Endodermal cell (in vitro differentiated cells): ENCODE measurements around the gene DAB1. TPM values are rescaled to one million over a fixed set of nuclear protein-coding genes. Genes with fewer than 3 reads are reported as not detected.
A peak's percentile ranks its signal among the peaks of the same experiment; 100 is the strongest.

Experiments used
- DNase-seq: peaks from one replicate; pipeline ENCODE4 v3.0.0-alpha.2; 2017
- H3K27ac ChIP-seq: 2 replicates; pipeline ENCODE4 v1.5.1; 2013; ENCODE audit warnings: mild to moderate bottlenecking, low read depth, low read length, moderate library complexity
- H3K27me3 ChIP-seq: 2 replicates; pipeline ENCODE4 v1.6.1; 2013; ENCODE audit warnings: mild to moderate bottlenecking, low read length, moderate library complexity; ENCODE audit not compliant: insufficient read depth, control insufficient read depth, poor library complexity, severe bottlenecking
- H3K36me3 ChIP-seq: 2 replicates; pipeline ENCODE4 v1.7.0; 2013; ENCODE audit warnings: mild to moderate bottlenecking, low read length, moderate library complexity; ENCODE audit not compliant: control insufficient read depth, insufficient read depth
- H3K4me1 ChIP-seq: one replicate; pipeline ENCODE4 v1.7.0; 2013; ENCODE audit warnings: low read length; ENCODE audit not compliant: control insufficient read depth, insufficient read depth
- H3K4me3 ChIP-seq: 2 replicates; pipeline ENCODE4 v1.5.1; 2013; ENCODE audit warnings: mild to moderate bottlenecking, low read length, moderate library complexity
- H3K9ac ChIP-seq: 2 replicates; pipeline ENCODE4 v1.6.1; 2013; ENCODE audit warnings: mild to moderate bottlenecking, low read length, moderate library complexity; ENCODE audit not compliant: poor library complexity, severe bottlenecking; ENCODE audit errors: extremely low read depth
- H3K9me3 ChIP-seq: 2 replicates; pipeline ENCODE4 v1.6.1; 2013; ENCODE audit warnings: mild to moderate bottlenecking, low read length, moderate library complexity; ENCODE audit not compliant: control insufficient read depth
- H3K27ac Mint-ChIP-seq: 2 replicates; pipeline ENCODE4 v1.8.0; 2020; ENCODE audit warnings: mixed read lengths
- H3K27me3 Mint-ChIP-seq: 2 replicates; pipeline ENCODE4 v1.8.0; 2021; ENCODE audit warnings: mild to moderate bottlenecking, mixed read lengths; ENCODE audit not compliant: insufficient read depth
- H3K36me3 Mint-ChIP-seq: 2 replicates; pipeline ENCODE4 v1.8.0; 2020; ENCODE audit warnings: low read depth, mixed read lengths
- H3K4me1 Mint-ChIP-seq: 2 replicates; pipeline ENCODE4 v1.8.0; 2020; ENCODE audit warnings: mixed read lengths
- H3K4me3 Mint-ChIP-seq: 2 replicates; pipeline ENCODE4 v1.8.0; 2020; ENCODE audit warnings: mild to moderate bottlenecking, moderate library complexity, mixed read lengths
- H3K9me3 Mint-ChIP-seq: 2 replicates; pipeline ENCODE4 v1.8.0; 2020; ENCODE audit warnings: mild to moderate bottlenecking, mixed read lengths
- CTCF ChIP-seq: fragments of 200-600 bp; sonication (generic); conservative IDR thresholded peaks from 2 replicates; pipeline ENCODE4 v1.5.0; 2021; ENCODE audit warnings: antibody characterized with exemption, mild to moderate bottlenecking
- WGBS, 2 experiments: methylation state at CpG; one replicate each; pipeline versions ENCODE4 v1.1.5 to v1.1.7; 2013; ENCODE audit warnings: missing lambda C conversion rate in 2 of 2, mixed read lengths in 1 of 2; ENCODE audit not compliant: insufficient coverage in 1 of 2, insufficient read length in 1 of 2; 5-methylcytosine and 5-hydroxymethylcytosine counted together
- total RNA-seq, 2 donors: library from RNA; stranded (reverse); fragmentation: NEBNext Ultra II Directional in 1 of 2; extraction: Animal tissue kit (Norgen Biotek cat#: 25700) in 1 of 2; gene quantifications; 2 replicates in 1 of 2; 3 replicates in 1 of 2; pipeline ENCODE4 v1.2.1, GENCODE V29; 2021

DAB1 gene
- total RNA-seq, 2 donors from 2014 or later = 32.0 to 36.2 TPM

DNA sequence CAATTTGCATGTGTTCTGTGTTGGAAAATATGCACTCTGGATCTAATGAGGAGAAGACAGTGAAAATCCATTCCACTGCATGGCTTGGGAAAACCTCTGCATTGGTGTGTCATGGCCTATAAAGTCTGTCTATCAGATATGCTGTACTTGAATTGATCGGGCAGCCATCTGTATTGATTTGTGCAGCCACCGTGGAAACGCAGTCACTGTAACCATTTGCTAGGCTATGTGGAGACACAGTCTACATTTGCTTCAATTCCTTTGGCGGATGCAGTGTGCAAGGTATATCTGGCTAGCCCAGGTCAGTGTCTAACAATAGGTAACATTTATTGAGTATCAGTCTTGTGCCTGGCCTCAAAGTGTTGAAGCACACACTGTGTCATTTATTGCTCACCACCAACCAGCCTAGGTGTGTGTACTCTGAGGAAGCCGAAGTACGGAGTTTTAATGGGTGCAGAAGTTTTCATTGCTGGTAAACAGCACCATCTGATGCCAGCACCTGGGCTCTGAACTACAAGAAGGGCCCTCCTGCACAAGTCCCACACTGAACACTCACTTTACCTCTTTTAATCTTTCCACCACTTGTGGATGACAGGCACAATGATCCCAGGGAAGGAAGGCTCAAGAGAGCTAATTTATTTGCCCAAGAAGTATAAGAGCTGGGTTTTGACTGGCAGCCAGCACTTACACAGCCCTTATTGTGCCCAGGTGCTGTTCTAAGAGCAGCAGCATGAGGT lies 83.4 kb downstream of the DAB1 start:
- Mint-ChIP-seq H3K4me3 (no peak overlapping the region), H3K27ac (no peak overlapping the region), H3K36me3 (peaks cover 7% of the 10 kb centered on the region), H3K4me1 (peaks cover 53% of the 10 kb centered on the region), H3K27me3 (no peaks in the 10 kb centered on the region), H3K9me3 (no peaks in the 10 kb centered on the region)
- H3K4me3 ChIP-seq = no peak overlapping the region
- WGBS, 2 experiments = 95% methylated on average over 6 of the region's 6 CpGs
- H3K4me1 ChIP-seq = peaks cover 16% of the 10 kb centered on the region
- no peaks in the 10 kb centered on the region for H3K9me3 ChIP-seq
- no peak for DNase-seq
- no peak for TF ChIP-seq CTCF
- no peaks in the 10 kb centered on the region for H3K27me3 ChIP-seq
- H3K9ac ChIP-seq = no peak overlapping the region
- no peak overlapping the region for H3K27ac ChIP-seq
- H3K36me3 ChIP-seq = peaks cover 4% of the 10 kb centered on the region

- Histone ChIP-seq H3K4me1 (peaks cover 19% of the 10 kb centered on the region), H3K27me3 (no peaks in the 10 kb centered on the region), H3K4me3 (no peak overlapping the region), H3K9me3 (no peaks in the 10 kb centered on the region), H3K9ac (no peak overlapping the region), H3K36me3 (peaks cover 4% of the 10 kb centered on the region), H3K27ac (no peak overlapping the region)
- H3K4me3 Mint-ChIP-seq = no peak overlapping the region
- H3K36me3 Mint-ChIP-seq = peaks cover 6% of the 10 kb centered on the region
- no peak for DNase-seq
- H3K27ac Mint-ChIP-seq = no peak overlapping the region
- peaks cover 62% of the 10 kb centered on the region for H3K4me1 Mint-ChIP-seq
- 56 to 60% methylated on average over 2 to 3 of the region's 3 CpGs for WGBS, 2 experiments
- no peak for TF ChIP-seq CTCF
- H3K9me3 Mint-ChIP-seq = peaks cover 2% of the 10 kb centered on the region
- no peaks in the 10 kb centered on the region for H3K27me3 Mint-ChIP-seq
Observed at GRCh38 chr1:57337623-57338022, 86.2 kb downstream of the DAB1 start.

DNA sequence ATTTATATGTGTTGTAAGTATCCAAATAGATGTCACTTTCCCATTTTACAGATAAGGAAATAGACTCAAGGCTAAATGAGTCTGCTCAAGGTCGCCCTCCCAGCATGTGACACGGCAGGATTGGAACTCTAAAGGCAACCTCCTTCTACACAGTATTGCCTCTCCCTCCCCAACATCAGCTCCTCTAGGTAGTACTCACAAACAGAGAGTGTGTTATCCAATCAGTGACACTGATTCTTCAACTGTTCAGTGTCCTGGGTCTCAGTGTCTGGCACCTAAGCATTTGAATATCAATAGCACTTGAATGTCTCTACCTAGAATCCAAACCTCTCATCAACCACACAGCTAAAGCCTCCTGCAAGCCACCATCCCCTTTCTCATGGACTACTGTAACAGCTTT lies 87.1 kb downstream of the DAB1 start:
- H3K4me1 ChIP-seq = peaks cover 19% of the 10 kb centered on the region
- Mint-ChIP-seq H3K4me1 (peaks cover 57% of the 10 kb centered on the region), H3K4me3 (no peak overlapping the region), H3K9me3 (peaks cover 2% of the 10 kb centered on the region), H3K36me3 (no peaks in the 10 kb centered on the region), H3K27me3 (no peaks in the 10 kb centered on the region), H3K27ac (no peak overlapping the region)
- no peaks in the 10 kb centered on the region for H3K9me3 ChIP-seq
- no peak for TF ChIP-seq CTCF
- WGBS, 2 experiments = 20% methylated on average over 2 of the region's 2 CpGs; no CpG with 5 or more reads in 1 of the 2 experiments
- DNase-seq = peak; percentile 87
- no peak overlapping the region for H3K9ac ChIP-seq
- peaks cover 4% of the 10 kb centered on the region for H3K36me3 ChIP-seq
- H3K27me3 ChIP-seq = no peaks in the 10 kb centered on the region
- no peak overlapping the region for H3K27ac ChIP-seq
- H3K4me3 ChIP-seq = no peak overlapping the region
